Tibial nerve (tissue), 4 donors: ENCODE data around the gene DSG3.

Experiments
- EP300 ChIP-seq, 2 donors: sonication (generic); formaldehyde crosslinking; IDR thresholded peaks; one replicate each; pipeline ENCODE4 v1.6.1; 2017; ENCODE audit warnings: antibody characterized with exemption in 2 of 2, mild to moderate bottlenecking in 1 of 2
- TF ChIP-seq, protein P1 (sequence below), 5 experiments: fragments of 200-600 bp in 3 of 5; fragments of 450-650 bp in 2 of 5; sonication (generic) in 3 of 5; IDR thresholded peaks; one replicate each; pipeline ENCODE4 v1.5.1; 2016 to 2019; ENCODE audit warnings: antibody characterized with exemption in 5 of 5, mild to moderate bottlenecking in 3 of 5, moderate library complexity in 2 of 5

DNA sequence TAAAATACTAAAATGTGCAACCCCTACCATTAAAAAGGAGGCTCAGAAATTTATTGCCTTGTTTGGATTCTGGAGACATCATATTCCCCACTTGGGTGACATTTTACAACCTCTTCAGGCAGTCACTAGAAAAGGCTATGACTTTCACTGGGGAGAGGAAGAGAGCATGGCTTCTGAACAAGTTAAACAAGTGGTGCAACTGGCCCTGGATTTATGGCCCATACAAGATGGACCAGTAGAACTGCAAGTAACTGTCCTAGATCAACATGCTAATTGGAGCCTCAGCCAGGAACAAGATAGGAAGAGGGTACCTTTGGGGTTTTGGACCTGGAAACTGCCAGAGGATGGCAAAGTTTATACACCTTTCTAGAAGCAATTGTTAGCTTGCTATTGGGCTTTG, 46.4 kb downstream of the DSG3 start:
- TF ChIP-seq EP300 (IDR thresholded peaks at IDR 0.05), result no peak
- TF ChIP-seq, protein P1, sequence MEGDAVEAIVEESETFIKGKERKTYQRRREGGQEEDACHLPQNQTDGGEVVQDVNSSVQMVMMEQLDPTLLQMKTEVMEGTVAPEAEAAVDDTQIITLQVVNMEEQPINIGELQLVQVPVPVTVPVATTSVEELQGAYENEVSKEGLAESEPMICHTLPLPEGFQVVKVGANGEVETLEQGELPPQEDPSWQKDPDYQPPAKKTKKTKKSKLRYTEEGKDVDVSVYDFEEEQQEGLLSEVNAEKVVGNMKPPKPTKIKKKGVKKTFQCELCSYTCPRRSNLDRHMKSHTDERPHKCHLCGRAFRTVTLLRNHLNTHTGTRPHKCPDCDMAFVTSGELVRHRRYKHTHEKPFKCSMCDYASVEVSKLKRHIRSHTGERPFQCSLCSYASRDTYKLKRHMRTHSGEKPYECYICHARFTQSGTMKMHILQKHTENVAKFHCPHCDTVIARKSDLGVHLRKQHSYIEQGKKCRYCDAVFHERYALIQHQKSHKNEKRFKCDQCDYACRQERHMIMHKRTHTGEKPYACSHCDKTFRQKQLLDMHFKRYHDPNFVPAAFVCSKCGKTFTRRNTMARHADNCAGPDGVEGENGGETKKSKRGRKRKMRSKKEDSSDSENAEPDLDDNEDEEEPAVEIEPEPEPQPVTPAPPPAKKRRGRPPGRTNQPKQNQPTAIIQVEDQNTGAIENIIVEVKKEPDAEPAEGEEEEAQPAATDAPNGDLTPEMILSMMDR (IDR thresholded peaks at IDR 0.05), result no peak
